GM12864 (cell line): ENCODE results near the gene TM4SF20.
"Not testable (repeated sequence)": the region's sequence is repeated elsewhere in the genome, so short reads cannot be mapped to it uniquely, and the experiment has no call there.

ENCODE experiments used
- DNase-seq: peaks from one replicate; pipeline ENCODE4 v3.0.0-alpha.2; 2011; ENCODE audit warnings: low read depth
- H3K4me3 ChIP-seq: 2 replicates; pipeline ENCODE4 v1.5.1; 2011; ENCODE audit warnings: mild to moderate bottlenecking, low read depth, low read length, control low read depth
- CTCF ChIP-seq: IDR thresholded peaks from 2 replicates; pipeline ENCODE4 v1.5.1; 2011; ENCODE audit warnings: low read depth, mild to moderate bottlenecking, moderate library complexity, low read length, control low read depth, inconsistent platforms; ENCODE audit errors: missing control alignments

The TM4SF20 gene

DNA sequence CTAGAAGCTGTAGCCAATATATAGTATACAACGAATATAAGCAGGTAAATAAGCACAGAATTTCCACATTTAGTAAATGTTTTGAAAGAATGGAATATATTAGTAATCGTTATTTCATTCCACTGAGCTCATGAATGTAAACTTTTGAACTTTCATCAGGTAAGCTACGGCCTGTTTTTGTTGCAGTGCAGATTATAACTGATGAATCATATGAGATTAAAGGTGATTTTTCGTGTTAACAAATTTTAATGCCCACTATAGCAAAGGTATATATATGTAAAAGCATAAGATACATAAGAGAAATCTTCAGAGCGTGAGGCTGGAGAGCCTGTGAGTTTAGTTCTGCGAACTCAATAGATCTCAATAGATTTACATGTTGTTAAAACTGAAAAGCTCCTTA is 7.5 kb upstream of the TM4SF20 start:
- DNase-seq, result no peak
- no peak for TF ChIP-seq CTCF
- no peak overlapping the region for H3K4me3 ChIP-seq

- H3K4me3 ChIP-seq, result no peak overlapping the region
- no peak for DNase-seq
- no peak for TF ChIP-seq CTCF
These were observed 4.6 kb upstream of the TM4SF20 start for GRCh38 chr2:227383686-227384085.

- DNase-seq, H3K4me3 ChIP-seq: not testable (repeated sequence)
These were observed 3.2 kb upstream of the TM4SF20 start for GRCh38 chr2:227382241-227382835.

DNA sequence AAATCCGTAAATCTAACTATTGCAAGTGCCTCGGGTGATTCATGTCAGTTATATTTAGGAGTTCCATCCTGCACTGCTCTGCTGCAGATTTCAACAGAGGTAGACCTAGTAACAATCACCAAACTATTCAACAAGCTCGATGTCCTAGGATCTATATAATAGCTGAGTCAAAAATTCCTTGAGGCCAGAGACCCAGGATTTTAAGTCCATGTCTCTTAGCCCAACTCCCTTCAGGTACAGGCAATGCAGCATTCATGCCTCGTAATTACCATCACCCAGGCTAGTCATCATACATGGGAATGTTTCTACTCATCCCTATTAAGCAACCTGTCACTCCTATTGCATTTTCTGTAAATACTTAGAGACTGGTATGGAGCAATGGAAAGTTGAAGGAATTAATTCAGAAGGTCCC is 729 bp downstream of the TM4SF20 start:
- no peak for TF ChIP-seq CTCF
- no peak for DNase-seq
- no peak overlapping the region for H3K4me3 ChIP-seq

DNA sequence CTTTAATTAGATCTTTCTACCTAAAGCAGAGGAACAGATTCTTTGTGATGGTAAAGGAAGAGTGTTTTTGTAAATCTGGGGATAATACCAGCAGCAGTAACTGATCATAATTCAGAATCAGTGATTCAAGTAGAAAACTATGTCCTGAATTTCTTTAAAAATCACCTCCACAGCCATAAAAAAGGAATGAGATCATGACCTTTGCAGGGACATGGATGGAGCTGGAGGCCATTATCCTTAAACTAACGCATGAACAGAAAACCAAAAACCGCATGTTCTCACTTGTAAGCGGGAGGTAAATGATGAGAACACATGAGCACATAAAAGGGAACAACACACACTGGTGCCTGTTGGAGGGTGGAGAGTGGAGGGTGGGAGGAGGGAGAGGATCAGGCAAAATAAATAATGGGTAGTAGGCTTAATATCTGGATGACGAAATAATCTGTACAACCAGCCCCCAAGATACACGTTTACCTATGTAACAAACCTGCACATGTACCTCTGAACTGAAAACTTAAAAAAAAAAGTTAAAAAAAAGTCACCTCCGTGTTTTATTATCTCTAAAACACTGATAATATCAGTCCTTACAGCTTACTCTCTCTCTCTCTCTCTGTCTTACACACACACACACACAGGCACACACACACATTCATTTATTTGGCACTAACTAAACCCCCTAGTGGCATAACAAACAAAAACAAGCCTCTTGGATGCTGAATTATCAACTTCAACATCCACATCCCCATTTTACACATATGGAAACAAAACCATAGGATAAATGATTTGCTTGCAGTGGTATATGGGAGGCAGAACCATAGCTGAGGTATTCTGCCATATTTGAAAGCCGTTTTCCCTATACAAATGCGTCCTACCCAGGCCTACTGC is 1.4 kb downstream of the TM4SF20 start:
- peak; percentile 36 for TF ChIP-seq CTCF
- no peak overlapping the region for H3K4me3 ChIP-seq
- DNase-seq, result no peak

- no peak for DNase-seq
- no peak overlapping the region for H3K4me3 ChIP-seq
These were observed 2.3 kb downstream of the TM4SF20 start for GRCh38 chr2:227376656-227377396.

More at GRCh38 chr2:227376656-227377396, 2.3 kb downstream of the TM4SF20 start:
- no peak for TF ChIP-seq CTCF
